Smooth muscle cell (in vitro differentiated cells): ENCODE measurements around the gene LRG1. TPM values are rescaled to one million over a fixed set of nuclear protein-coding genes. Genes with fewer than 3 reads are reported as not detected.

Experiments
- DNase-seq: peaks from one replicate; lab custom pipeline; 2025; ENCODE audit not compliant: unreplicated experiment; lab: John Stamatoyannopoulos, UW
- H2AFZ ChIP-seq: fragments of 200-600 bp; sonication (generic); 2 replicates; pipeline ENCODE4 v1.6.0; 2016; ENCODE audit warnings: antibody characterized with exemption, low read depth, mild to moderate bottlenecking
- H3F3A ChIP-seq: fragments of 200-600 bp; sonication (generic); 2 replicates; pipeline ENCODE4 v1.6.0; 2017; ENCODE audit warnings: antibody characterized with exemption, low read depth
- H3K27ac ChIP-seq: fragments of 200-600 bp; sonication (generic); 2 replicates; pipeline ENCODE4 v1.5.1; 2016; ENCODE audit warnings: low read depth, mild to moderate bottlenecking
- H3K27me3 ChIP-seq: fragments of 200-600 bp; sonication (generic); 2 replicates; pipeline ENCODE4 v1.6.1; 2016; ENCODE audit warnings: low read depth, mild to moderate bottlenecking
- H3K36me3 ChIP-seq: fragments of 200-600 bp; sonication (generic); 2 replicates; pipeline ENCODE4 v1.5.1; 2016; ENCODE audit warnings: low read depth
- H3K4me1 ChIP-seq: fragments of 200-600 bp; sonication (generic); 2 replicates; pipeline ENCODE4 v1.5.1; 2016; ENCODE audit warnings: low read depth
- H3K4me2 ChIP-seq: fragments of 200-600 bp; sonication (generic); 2 replicates; pipeline ENCODE4 v1.6.0; 2016; ENCODE audit warnings: mild to moderate bottlenecking
- H3K4me3 ChIP-seq: fragments of 200-600 bp; sonication (generic); 2 replicates; pipeline ENCODE4 v1.5.1; 2016; ENCODE audit warnings: mild to moderate bottlenecking
- H3K79me2 ChIP-seq: fragments of 200-600 bp; sonication (generic); 2 replicates; pipeline ENCODE4 v1.6.0; 2016; ENCODE audit warnings: low read depth, mild to moderate bottlenecking
- H3K9ac ChIP-seq: fragments of 200-600 bp; sonication (generic); 2 replicates; pipeline ENCODE4 v1.6.0; 2016; ENCODE audit warnings: low read depth
- H3K9me3 ChIP-seq: fragments of 200-600 bp; sonication (generic); replicated peaks from 2 replicates; pipeline ENCODE4 v1.5.1; 2016; ENCODE audit warnings: low read depth
- H4K20me1 ChIP-seq: fragments of 200-600 bp; sonication (generic); 2 replicates; pipeline ENCODE4 v1.6.0; 2016; ENCODE audit warnings: low read depth
- WGBS: methylation state at CpG from one replicate; pipeline ENCODE4 v1.1.7; 2016; ENCODE audit warnings: low lambda C conversion rate; 5-methylcytosine and 5-hydroxymethylcytosine counted together
- polyA plus RNA-seq: library from polyadenylated mRNA; unstranded; fragments of >200 nt; fragmentation: Nextera tagmentation; extraction: Ambion mirVana; gene quantifications from 2 replicates; pipeline ENCODE4 v1.2.1, GENCODE V29; 2016
- total RNA-seq: library from RNA; depleted of rRNA; stranded (reverse); fragments of >200 nt; gene quantifications from 2 replicates; pipeline ENCODE4 v1.2.3, GENCODE V29; 2014
- TF ChIP-seq, protein P1 (sequence below): fragments of 200-600 bp; sonication (generic); IDR thresholded peaks from 2 replicates; pipeline ENCODE4 v1.5.1; 2017; ENCODE audit warnings: borderline replicate concordance, mild to moderate bottlenecking, antibody characterized with exemption; ENCODE audit not compliant: insufficient read depth, poor library complexity, severe bottlenecking

LRG1 gene
- total and polyA plus RNA-seq, 2 experiments from 2014 or later, result not detected

DNA sequence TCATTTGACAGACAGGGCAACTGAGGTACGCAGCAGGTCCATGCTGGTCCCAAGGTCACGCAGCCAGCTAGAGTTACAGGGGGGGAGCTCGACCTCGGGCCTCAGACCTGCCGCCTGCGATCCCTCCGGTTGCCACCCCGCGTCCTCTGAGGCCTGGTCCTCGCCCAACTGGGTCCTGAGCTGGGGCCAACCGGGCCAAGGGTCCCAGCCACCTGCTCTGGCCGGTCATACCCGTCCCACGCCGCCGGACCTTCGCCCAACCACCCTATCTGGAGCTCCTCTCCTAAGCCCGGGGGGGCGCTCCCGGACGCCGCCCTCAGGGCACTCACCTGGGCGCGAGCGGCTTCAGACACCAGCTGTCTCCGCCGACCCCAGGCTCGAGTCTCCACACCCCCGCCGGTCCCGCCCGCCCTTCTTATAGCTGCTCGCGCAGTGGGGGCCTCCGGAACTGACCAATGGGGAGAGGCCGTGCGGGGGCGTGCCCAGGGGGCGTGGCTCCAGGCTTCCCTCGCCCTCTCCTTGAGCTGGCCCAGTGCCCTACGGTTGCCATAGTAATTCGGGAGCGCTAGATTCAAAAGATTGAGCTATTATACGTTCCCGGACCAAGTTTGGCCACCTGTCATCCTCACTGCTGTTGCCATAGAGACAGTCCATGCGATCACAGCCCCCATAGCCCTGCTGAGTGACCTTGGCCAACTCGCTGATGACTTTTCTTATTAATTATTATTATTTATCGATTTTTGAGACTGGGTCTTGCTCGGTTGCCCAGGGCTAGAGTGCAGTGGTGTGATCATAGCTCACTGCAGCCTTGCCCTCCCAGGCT lies 4.8 kb downstream of the LRG1 start, which contains the start of gene PLIN5:
Gene PLIN5 (minus strand): TSS at position 389 of the 823 bp plus-strand sequence. CDS start 1,150 bp downstream, outside the sequence.
- Histone ChIP-seq H3K36me3 (no peaks in the 10 kb centered on the region), H3K27ac (no peak within 1 kb of the TSS), H3K27me3 (peaks cover 22% of the 10 kb centered on the region), H3F3A (no peaks in the 10 kb centered on the region), H3K4me1 (no peaks in the 10 kb centered on the region), H3K4me3 (peak within 1 kb of the TSS; percentile 24), H2AFZ (no peak within 1 kb of the TSS), H3K79me2 (no peaks in the 10 kb centered on the region), H3K9ac (no peak within 1 kb of the TSS), H3K9me3 (no peaks in the 10 kb centered on the region), H4K20me1 (no peaks in the 10 kb centered on the region), H3K4me2 (peak within 1 kb of the TSS; percentile 63)
- WGBS, result 14% methylated on average over 46 of the region's 49 CpGs
- DNase-seq, result no peak
- TF ChIP-seq, protein P1, sequence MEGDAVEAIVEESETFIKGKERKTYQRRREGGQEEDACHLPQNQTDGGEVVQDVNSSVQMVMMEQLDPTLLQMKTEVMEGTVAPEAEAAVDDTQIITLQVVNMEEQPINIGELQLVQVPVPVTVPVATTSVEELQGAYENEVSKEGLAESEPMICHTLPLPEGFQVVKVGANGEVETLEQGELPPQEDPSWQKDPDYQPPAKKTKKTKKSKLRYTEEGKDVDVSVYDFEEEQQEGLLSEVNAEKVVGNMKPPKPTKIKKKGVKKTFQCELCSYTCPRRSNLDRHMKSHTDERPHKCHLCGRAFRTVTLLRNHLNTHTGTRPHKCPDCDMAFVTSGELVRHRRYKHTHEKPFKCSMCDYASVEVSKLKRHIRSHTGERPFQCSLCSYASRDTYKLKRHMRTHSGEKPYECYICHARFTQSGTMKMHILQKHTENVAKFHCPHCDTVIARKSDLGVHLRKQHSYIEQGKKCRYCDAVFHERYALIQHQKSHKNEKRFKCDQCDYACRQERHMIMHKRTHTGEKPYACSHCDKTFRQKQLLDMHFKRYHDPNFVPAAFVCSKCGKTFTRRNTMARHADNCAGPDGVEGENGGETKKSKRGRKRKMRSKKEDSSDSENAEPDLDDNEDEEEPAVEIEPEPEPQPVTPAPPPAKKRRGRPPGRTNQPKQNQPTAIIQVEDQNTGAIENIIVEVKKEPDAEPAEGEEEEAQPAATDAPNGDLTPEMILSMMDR, result no peak

GRCh38 chr19:4533835-4534424 lies 5.9 kb downstream of the LRG1 start:
- 89% methylated on average over 9 of the region's 9 CpGs for WGBS
- H3K79me2 ChIP-seq, result no peaks in the 10 kb centered on the region

DNA sequence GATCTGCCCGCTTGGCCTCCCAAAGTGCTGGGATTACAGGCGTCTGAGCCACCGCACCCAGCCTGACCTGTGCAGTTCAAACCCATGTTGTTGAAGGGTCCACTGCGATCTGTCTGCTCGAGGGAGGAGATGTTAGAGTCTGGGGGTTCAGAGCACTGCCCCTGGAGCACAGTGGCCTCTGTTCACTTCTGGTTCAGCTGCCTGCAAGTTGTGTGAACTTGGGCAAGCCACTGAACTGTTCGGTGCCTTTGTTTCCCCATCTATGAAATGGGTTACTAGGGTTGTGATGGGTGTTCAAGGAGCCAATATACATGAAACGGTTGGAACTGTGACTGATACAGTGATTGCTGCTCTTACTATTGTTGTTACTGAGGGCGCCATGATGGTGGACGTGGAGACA lies 6.5 kb downstream of the LRG1 start:
- Histone ChIP-seq H2AFZ (no peak overlapping the region), H3K9me3 (no peaks in the 10 kb centered on the region), H3K9ac (no peak overlapping the region), H3K27me3 (peaks cover 22% of the 10 kb centered on the region), H3K27ac (no peak overlapping the region), H3K79me2 (no peaks in the 10 kb centered on the region), H3K4me1 (no peaks in the 10 kb centered on the region), H3K4me3 (no peak overlapping the region), H3F3A (no peaks in the 10 kb centered on the region), H3K4me2 (no peak overlapping the region), H3K36me3 (no peaks in the 10 kb centered on the region), H4K20me1 (no peaks in the 10 kb centered on the region)
- WGBS, result 89% methylated on average over 9 of the region's 9 CpGs
- DNase-seq, result no peak
- TF ChIP-seq, protein P1, result no peak

More at GRCh38 chr19:4533835-4534424, 5.9 kb downstream of the LRG1 start:
- TF ChIP-seq, protein P1, result no peak
- H3K27ac ChIP-seq, result no peak overlapping the region
- H3K4me1 ChIP-seq, result no peaks in the 10 kb centered on the region
- H3K4me2 ChIP-seq, result no peak overlapping the region
- H3K9ac ChIP-seq, result no peak overlapping the region
- no peak for DNase-seq
- no peaks in the 10 kb centered on the region for H3F3A ChIP-seq
- H3K27me3 ChIP-seq, result peaks cover 22% of the 10 kb centered on the region
- no peak overlapping the region for H2AFZ ChIP-seq
- H3K4me3 ChIP-seq, result no peak overlapping the region
- H3K9me3 ChIP-seq, result no peaks in the 10 kb centered on the region
- H4K20me1 ChIP-seq, result no peaks in the 10 kb centered on the region
- H3K36me3 ChIP-seq, result no peaks in the 10 kb centered on the region
